ENCODE measurements around the gene NVL. TPM values are rescaled to one million over a fixed set of nuclear protein-coding genes. Genes with fewer than 3 reads are reported as not detected.
"Not testable (repeated sequence)": the region's sequence is repeated elsewhere in the genome, so short reads cannot be mapped to it uniquely, and the experiment has no call there.

The NVL gene
- total RNA-seq, result 10 to 100 TPM; 19.9 to 39.5 TPM

DNA sequence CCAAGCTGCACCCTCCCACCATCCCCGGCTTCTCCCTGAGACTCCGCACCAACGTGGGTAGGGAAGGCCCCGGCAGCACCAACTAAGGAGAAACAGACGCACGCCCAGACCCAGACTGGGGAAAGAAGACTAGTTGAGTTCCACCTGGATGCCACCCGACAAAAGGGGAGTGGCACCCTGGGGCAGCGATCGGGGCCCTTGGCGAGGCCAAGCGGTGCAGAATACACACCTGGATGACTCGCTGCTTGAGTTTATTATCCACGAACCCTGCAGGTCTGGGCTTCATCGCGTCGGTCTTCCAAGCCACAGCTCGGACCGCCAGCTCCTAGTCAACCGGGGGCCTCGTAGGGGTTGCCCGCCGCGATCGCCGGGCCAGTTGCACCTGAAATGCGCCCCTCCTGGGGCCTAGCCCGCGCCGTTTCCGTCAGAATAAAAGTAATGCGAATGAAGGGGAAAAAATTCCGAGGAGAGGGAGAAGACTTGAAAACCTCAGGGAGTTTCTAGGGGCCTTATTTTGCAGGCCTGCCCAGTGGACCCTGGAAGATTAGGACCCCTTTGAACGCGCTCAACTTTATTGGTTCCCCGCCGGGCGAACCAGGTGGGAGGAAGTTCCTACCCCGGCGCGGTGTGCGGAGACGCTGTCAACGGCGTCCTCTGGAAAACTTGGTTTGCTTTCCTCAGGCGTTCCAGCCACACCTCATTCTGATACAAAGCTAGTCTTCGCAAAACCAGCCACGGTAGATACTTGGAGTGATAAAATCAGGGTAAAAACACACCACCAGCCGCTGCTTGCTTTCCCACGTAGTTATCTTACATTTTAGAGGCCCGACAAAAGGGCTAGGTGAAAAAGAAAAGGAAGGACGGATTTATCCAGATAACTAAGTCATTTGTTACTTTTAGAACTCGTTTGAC lies at the start of gene NVL:
NVL (minus strand) TSS at position 331 of the 912 bp plus-strand sequence; CDS start at position 286, 45 bp downstream.
- Mint-ChIP-seq H3K9me3 (no peaks in the 10 kb centered on the region), H3K36me3 (ENCODE audit: low read depth) (peaks cover 7% of the 10 kb centered on the region), H3K27me3 (no peaks in the 10 kb centered on the region), H3K4me3 (peak within 1 kb of the TSS; percentile 97), H3K27ac (peak within 1 kb of the TSS; percentile 99), H3K4me1 (peaks cover 25% of the 10 kb centered on the region)
- peak; percentile 79 for ATAC-seq (replicated peaks)

DNA sequence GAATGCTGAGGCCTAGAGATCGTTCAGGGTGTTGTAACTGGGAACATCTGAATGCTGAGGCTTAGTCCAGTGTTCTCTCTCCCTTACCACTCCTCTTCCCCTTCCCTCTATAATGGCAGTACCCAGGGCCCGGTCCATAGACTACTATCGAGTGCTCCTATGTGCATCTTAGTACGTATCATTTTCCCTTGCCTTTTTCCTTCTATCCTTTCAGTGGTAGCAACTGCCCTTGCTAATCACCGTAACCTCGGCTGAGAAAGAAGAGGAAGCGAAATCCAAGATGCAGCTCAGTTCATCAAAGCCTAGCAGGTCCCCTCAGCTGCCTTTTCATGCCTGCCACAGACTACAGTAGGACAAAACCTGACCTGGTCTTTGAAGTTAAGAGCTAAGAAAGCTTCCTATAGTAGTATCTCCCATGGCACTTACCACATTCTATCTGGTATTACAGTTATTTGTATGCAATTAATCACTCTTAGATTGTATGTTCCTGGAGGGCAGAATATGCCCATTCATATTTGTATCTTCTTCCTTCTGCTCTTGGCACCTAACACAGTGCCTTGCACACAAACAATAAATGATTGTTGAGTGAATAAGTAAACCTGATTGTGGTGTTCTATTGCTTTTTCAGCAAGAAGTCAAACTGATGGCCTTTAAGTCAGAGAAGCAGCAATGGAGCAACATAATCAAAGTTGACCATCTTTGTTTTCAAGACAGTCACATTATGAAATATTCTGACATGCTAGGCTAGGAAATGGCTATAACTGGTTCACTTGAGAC lies 49.1 kb upstream of the NVL start:
- Mint-ChIP-seq H3K27me3 (no peaks in the 10 kb centered on the region), H3K9me3 (no peaks in the 10 kb centered on the region), H3K4me3 (peak overlapping the region; percentile 67), H3K27ac (no peak overlapping the region), H3K36me3 (ENCODE audit: low read depth) (peaks cover 80% of the 10 kb centered on the region), H3K4me1 (peaks cover 70% of the 10 kb centered on the region)
- no peak for ATAC-seq (replicated peaks)

DNA sequence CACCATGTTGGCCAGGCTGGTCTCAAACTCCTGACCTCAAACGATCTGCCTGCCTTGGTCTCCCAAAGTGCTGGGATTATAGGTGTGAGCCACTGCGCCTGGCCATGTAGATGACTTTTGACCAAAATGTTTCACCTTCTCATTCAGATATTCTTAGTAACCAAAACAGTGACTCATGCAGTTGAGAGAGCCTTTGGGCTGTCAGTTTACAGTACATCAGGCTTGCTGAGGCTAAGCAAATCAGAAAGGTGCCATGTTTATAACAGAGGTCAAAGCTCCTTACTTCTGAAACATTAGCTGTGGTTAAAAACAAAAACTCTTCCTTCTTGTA lies 47.7 kb upstream of the NVL start:
- H3K4me1 Mint-ChIP-seq, result peaks cover 70% of the 10 kb centered on the region
- H3K9me3 Mint-ChIP-seq, result no peaks in the 10 kb centered on the region
- H3K27me3 Mint-ChIP-seq, result no peaks in the 10 kb centered on the region
- peak overlapping the region; percentile 56 for H3K27ac Mint-ChIP-seq
- H3K36me3 Mint-ChIP-seq (ENCODE audit: low read depth), result peaks cover 88% of the 10 kb centered on the region
- peak overlapping the region; percentile 48 for H3K4me3 Mint-ChIP-seq
- peak; percentile 80 for ATAC-seq (replicated peaks)

DNA sequence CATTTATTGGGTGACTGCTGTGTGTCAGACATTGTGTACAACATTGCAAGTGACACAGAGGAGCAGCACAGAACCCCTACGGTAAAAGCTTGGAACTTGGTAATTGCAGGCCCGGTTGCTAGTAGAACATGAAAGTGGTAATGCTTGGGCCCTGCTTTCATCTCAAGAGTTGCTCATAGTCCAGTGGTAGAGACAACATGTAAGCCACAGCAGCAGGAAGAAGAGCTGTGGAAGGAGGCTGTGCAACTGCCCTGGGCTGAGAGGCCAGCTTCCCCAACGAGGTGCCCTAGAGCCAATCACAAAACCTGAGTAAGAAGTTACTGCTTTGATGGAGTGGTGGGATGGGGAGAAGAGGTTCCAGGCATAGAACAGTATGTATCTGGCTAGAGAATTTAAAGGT lies 45.1 kb upstream of the NVL start:
- peak; percentile 12 for ATAC-seq (replicated peaks)
- Mint-ChIP-seq H3K36me3 (ENCODE audit: low read depth) (peaks cover 95% of the 10 kb centered on the region), H3K4me3 (no peak overlapping the region), H3K9me3 (no peaks in the 10 kb centered on the region), H3K27ac (no peak overlapping the region), H3K4me1 (peaks cover 59% of the 10 kb centered on the region), H3K27me3 (no peaks in the 10 kb centered on the region)

- Mint-ChIP-seq H3K4me3 (peak overlapping the region; percentile 21), H3K4me1 (peaks cover 59% of the 10 kb centered on the region), H3K27ac (peak overlapping the region; percentile 60), H3K9me3 (no peaks in the 10 kb centered on the region), H3K36me3 (ENCODE audit: low read depth) (peaks cover 100% of the 10 kb centered on the region), H3K27me3 (no peaks in the 10 kb centered on the region)
- peak; percentile 49 for ATAC-seq (replicated peaks)
Observed at GRCh38 chr1:224373008-224373590, 43.1 kb upstream of the NVL start.

DNA sequence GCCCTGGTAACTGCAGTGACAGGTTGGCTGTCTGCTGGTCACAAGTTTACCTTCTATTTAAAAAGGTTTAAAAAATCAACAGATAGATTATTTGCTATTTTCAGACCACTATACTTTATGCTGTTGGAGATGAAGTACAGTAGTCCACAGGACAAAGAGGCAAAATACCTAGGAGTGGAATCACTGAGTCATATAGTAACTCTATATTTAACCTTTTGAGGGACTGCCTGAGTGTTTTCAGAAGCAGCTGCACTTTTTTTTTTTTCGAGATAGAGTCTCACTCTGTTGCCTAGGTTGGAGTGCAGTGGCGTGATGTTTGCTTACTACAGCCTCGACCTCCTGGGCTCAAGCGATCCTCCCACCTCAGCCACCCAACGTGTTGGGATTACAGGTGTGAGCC lies 38.4 kb upstream of the NVL start:
- no peaks in the 10 kb centered on the region for H3K9me3 Mint-ChIP-seq
- peak overlapping the region; percentile 15 for H3K4me3 Mint-ChIP-seq
- H3K27me3 Mint-ChIP-seq, result no peaks in the 10 kb centered on the region
- H3K36me3 Mint-ChIP-seq (ENCODE audit: low read depth), result peaks cover 96% of the 10 kb centered on the region
- peak; percentile 85 for ATAC-seq (replicated peaks)
- peaks cover 33% of the 10 kb centered on the region for H3K4me1 Mint-ChIP-seq
- H3K27ac Mint-ChIP-seq, result peak overlapping the region; percentile 59

DNA sequence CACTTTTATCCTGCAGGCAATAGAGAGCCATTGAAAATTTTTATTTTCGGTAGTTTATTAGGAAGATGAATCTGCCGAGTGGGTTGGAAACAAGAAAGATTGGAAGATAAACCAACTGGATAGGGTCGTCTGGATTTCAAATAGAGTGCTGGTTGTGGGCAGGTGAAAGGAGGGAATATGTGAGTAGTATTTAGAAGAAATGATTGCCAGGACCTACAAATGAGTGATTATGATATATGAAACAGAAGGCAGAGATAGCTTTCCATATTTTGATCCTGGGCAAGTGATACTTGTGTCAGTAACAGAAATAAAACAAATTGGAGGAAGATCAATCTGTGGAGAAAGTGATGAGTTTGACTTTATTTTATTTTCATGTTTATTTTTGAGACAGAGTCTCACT lies 29.2 kb upstream of the NVL start:
- Mint-ChIP-seq H3K36me3 (ENCODE audit: low read depth) (peaks cover 31% of the 10 kb centered on the region), H3K27ac (no peak overlapping the region), H3K9me3 (no peaks in the 10 kb centered on the region), H3K4me1 (peaks cover 17% of the 10 kb centered on the region), H3K27me3 (no peaks in the 10 kb centered on the region), H3K4me3 (peak overlapping the region; percentile 90)
- ATAC-seq (replicated peaks), result no peak

DNA sequence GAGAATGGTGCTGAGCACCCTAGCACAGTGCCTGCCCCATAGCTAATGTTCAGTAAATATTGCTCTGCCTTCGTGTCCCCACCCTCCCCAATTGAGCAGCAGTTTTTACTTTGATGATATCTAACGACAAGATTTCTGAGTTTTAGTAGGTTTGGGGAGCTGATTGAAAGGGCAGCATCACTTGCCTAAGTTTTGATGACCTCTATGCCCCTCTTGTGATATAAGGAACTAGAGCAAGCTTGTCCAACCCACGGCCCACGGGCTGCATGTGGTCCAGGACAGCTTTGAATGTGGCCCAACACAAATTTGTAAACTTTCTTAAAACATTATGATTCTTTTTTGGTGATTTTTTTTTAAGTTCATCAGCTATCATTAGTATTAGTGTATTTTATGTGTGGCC lies 28.3 kb upstream of the NVL start:
- no peaks in the 10 kb centered on the region for H3K9me3 Mint-ChIP-seq
- peaks cover 24% of the 10 kb centered on the region for H3K36me3 Mint-ChIP-seq (ENCODE audit: low read depth)
- H3K4me3 Mint-ChIP-seq, result peak overlapping the region; percentile 90
- no peak for ATAC-seq (replicated peaks)
- H3K4me1 Mint-ChIP-seq, result peaks cover 12% of the 10 kb centered on the region
- H3K27me3 Mint-ChIP-seq, result no peaks in the 10 kb centered on the region
- H3K27ac Mint-ChIP-seq, result peak overlapping the region; percentile 90

DNA sequence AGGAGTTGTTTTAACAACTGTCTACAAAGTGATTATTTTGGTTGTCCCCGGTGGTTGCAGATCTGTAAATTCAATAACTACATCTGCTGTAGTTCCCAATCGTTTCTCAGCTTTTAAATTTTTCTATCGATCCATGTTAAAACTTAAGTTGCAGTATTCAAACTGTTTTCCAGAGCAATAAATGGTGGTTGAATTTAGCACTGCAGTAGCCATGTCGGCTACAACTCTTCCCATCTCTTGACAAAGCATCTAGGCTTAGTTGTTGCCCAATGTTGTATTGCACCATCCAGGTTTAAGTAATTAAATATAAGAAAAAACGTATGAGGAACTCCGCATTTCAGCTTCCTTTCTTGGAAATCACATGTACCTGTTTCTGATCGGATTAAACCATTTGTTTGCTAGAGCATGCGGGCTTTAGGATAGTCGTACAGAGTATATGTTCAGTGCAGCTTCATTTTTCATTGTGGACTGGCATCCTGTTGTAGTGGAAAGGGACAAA lies 27.7 kb upstream of the NVL start:
- H3K27me3 Mint-ChIP-seq, result no peaks in the 10 kb centered on the region
- H3K4me3 Mint-ChIP-seq, result peak overlapping the region; percentile 90
- H3K9me3 Mint-ChIP-seq, result no peaks in the 10 kb centered on the region
- H3K27ac Mint-ChIP-seq, result peak overlapping the region; percentile 90
- H3K36me3 Mint-ChIP-seq (ENCODE audit: low read depth), result peaks cover 19% of the 10 kb centered on the region
- no peak for ATAC-seq (replicated peaks)
- peaks cover 12% of the 10 kb centered on the region for H3K4me1 Mint-ChIP-seq

GRCh38 chr1:224356685-224357625 lies 27.0 kb upstream of the NVL start, which contains the start of gene CNIH4:
CNIH4 (plus strand) TSS chr1:224356879; CDS start chr1:224356925, 46 bp downstream.
- H3K9me3 Mint-ChIP-seq, result no peaks in the 10 kb centered on the region
- peak within 1 kb of the TSS; percentile 90 for H3K27ac Mint-ChIP-seq
- H3K36me3 Mint-ChIP-seq (ENCODE audit: low read depth), result peaks cover 12% of the 10 kb centered on the region
- H3K4me3 Mint-ChIP-seq, result peak within 1 kb of the TSS; percentile 90
- peak; percentile 97 for ATAC-seq (replicated peaks)
- no peaks in the 10 kb centered on the region for H3K27me3 Mint-ChIP-seq
- peaks cover 12% of the 10 kb centered on the region for H3K4me1 Mint-ChIP-seq

- no peak overlapping the region for H3K4me3 Mint-ChIP-seq
- peaks cover 5% of the 10 kb centered on the region for H3K36me3 Mint-ChIP-seq (ENCODE audit: low read depth)
- H3K4me1 Mint-ChIP-seq, result peaks cover 6% of the 10 kb centered on the region
- H3K27me3 Mint-ChIP-seq, result no peaks in the 10 kb centered on the region
- H3K27ac Mint-ChIP-seq, result no peak overlapping the region
- no peaks in the 10 kb centered on the region for H3K9me3 Mint-ChIP-seq
- no peak for ATAC-seq (replicated peaks)
Observed at GRCh38 chr1:224353975-224354925, 24.3 kb upstream of the NVL start.

DNA sequence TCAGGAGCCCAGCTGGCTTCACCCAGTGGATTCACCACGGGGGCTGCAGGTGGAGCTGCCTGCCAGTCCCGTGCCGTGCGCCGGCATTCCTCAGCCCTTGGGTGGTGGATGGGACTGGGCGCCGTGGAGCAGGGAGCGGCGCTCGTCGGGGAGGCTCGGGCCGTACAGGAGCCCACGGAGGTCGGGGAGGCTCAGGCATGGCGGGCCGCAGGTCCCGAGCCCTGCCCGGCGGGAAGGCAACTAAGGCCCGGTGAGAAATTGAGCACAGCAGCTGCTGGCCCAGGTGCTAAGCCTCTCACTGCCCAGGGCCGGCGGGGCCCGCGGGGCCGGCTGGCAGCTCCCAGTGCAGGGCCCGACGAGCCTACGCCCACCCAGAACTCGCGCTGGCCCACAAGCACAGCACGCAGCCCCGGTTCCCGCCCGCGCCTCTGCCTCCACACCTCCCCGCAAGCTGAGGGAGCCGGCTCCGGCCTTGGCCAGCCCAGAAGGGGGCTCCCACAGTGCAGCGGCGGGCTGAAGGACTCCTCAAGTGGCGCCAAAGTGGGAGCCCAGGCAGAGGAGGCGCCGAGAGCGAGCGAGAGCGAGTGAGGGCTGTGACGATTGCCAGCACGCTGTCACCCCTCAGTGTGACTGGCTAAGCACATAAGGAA lies 22.6 kb upstream of the NVL start:
- not testable (repeated sequence) for H3K27ac Mint-ChIP-seq; H3K4me1 Mint-ChIP-seq; H3K36me3 Mint-ChIP-seq (ENCODE audit: low read depth); H3K9me3 Mint-ChIP-seq; H3K4me3 Mint-ChIP-seq; ATAC-seq (replicated peaks); H3K27me3 Mint-ChIP-seq
